ENCODE data around the gene KSR2.
"Not testable (repeated sequence)": the region's sequence is repeated elsewhere in the genome, so short reads cannot be mapped to it uniquely, and the experiment has no call there.

The KSR2 gene

GRCh38 chr12:117749431-117749830 is 219.4 kb downstream of the KSR2 start:
- DNase-seq (ENCODE audit: low read depth) = no peak

GRCh38 chr12:117746358-117746757 is 222.4 kb downstream of the KSR2 start:
- not testable (repeated sequence) for DNase-seq (ENCODE audit: low read depth)

- DNase-seq (ENCODE audit: low read depth) = no peak
These were observed 224.4 kb downstream of the KSR2 start for GRCh38 chr12:117744418-117744817.

GRCh38 chr12:117743761-117744160 is 225.0 kb downstream of the KSR2 start:
- DNase-seq (ENCODE audit: low read depth) = no peak

GRCh38 chr12:117742721-117743120 is 226.1 kb downstream of the KSR2 start:
- no peak for DNase-seq (ENCODE audit: low read depth)

GRCh38 chr12:117738233-117738632 is 230.6 kb downstream of the KSR2 start:
- no peak for DNase-seq (ENCODE audit: low read depth)

- no peak for DNase-seq (ENCODE audit: low read depth)
These were observed 235.3 kb downstream of the KSR2 start for GRCh38 chr12:117733549-117733805.

GRCh38 chr12:117732761-117733548 is 235.8 kb downstream of the KSR2 start:
- no peak for DNase-seq (ENCODE audit: low read depth)

GRCh38 chr12:117731131-117731530 is 237.7 kb downstream of the KSR2 start:
- DNase-seq (ENCODE audit: low read depth) = not testable (repeated sequence)

- no peak for DNase-seq (ENCODE audit: low read depth)
These were observed 241.5 kb downstream of the KSR2 start for GRCh38 chr12:117727301-117727700.

- DNase-seq (ENCODE audit: low read depth) = no peak
These were observed 244.2 kb downstream of the KSR2 start for GRCh38 chr12:117724543-117724942.

- no peak for DNase-seq (ENCODE audit: low read depth)
These were observed 250.2 kb downstream of the KSR2 start for GRCh38 chr12:117718559-117718958.

GRCh38 chr12:117718141-117718540 is 250.6 kb downstream of the KSR2 start:
- DNase-seq (ENCODE audit: low read depth) = no peak

GRCh38 chr12:117714203-117714602 is 254.6 kb downstream of the KSR2 start:
- no peak for DNase-seq (ENCODE audit: low read depth)

- DNase-seq (ENCODE audit: low read depth) = no peak
These were observed 258.7 kb downstream of the KSR2 start for GRCh38 chr12:117710121-117710520.

GRCh38 chr12:117707861-117708260 is 260.9 kb downstream of the KSR2 start:
- no peak for DNase-seq (ENCODE audit: low read depth)

- DNase-seq (ENCODE audit: low read depth) = no peak
These were observed 265.2 kb downstream of the KSR2 start for GRCh38 chr12:117703584-117703983.

- DNase-seq (ENCODE audit: low read depth) = no peak
These were observed 266.0 kb downstream of the KSR2 start for GRCh38 chr12:117702741-117703140.

- no peak for DNase-seq (ENCODE audit: low read depth)
These were observed 269.2 kb downstream of the KSR2 start for GRCh38 chr12:117699575-117699974.

- DNase-seq (ENCODE audit: low read depth) = no peak
These were observed 269.7 kb downstream of the KSR2 start for GRCh38 chr12:117699118-117699517.

GRCh38 chr12:117695956-117696355 is 272.8 kb downstream of the KSR2 start:
- DNase-seq (ENCODE audit: low read depth) = no peak

- no peak for DNase-seq (ENCODE audit: low read depth)
These were observed 276.3 kb downstream of the KSR2 start for GRCh38 chr12:117692512-117692911.

- DNase-seq (ENCODE audit: low read depth) = no peak
These were observed 278.9 kb downstream of the KSR2 start for GRCh38 chr12:117689857-117690256.

GRCh38 chr12:117688446-117688845 is 280.3 kb downstream of the KSR2 start:
- no peak for DNase-seq (ENCODE audit: low read depth)
